DMS114 treated with DMSO at 0.1 percent for 48 hours (cell line): Measurements from ENCODE around the gene NUP37.
A peak's percentile ranks its signal among the peaks of the same experiment; 100 is the strongest.
"Not testable (repeated sequence)": the region's sequence is repeated elsewhere in the genome, so short reads cannot be mapped to it uniquely, and the experiment has no call there.

Source experiments
- DNase-seq: peaks from one replicate; lab custom pipeline; 2025; ENCODE audit not compliant: unreplicated experiment; lab: John Stamatoyannopoulos, UW

NUP37 gene

DNA sequence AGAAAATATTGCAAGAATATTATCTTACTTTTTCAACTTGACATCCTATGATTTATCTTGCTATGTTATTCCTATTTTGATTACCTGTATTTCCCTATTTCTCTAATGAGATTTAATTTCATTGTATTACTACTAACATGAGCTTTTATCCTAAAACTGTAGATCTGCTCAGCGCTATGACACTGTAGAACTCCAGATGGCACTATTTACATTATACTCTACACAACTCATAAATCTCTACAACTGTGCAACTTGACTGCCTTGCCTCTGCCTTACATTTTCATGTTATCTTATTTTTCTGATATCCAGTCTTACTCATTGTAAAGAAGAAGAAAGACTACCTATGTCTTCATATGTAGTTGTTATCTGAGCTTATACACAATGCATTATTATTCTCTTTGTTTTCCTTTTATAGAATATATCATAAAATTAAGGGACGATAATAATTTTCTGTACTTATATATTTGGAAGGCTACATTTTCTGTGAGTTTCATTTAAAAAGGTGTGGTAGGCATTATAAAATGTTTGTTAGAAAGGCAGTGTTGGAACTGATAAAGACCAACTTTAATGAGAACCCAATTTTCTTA is 24.1 kb downstream of the NUP37 start:
- DNase-seq: peak; percentile 44

DNA sequence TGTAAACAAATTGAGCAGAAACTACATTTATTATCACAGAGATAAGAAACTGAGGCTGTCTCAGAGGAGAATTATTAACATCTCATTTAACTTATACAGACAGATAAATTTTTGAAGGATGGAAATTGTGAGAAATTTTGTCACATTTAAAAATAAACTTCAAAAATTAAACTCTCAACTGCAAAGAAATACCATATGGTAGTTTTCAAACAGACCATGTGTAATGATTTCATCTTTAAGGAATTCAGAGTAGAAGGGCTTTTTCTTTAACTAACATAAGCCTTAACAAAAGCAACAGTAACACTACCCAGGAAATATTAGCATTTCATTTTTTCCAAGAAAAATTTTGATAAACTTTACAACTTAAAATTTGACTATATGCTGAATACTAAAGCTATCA is 26.6 kb downstream of the NUP37 start:
- DNase-seq: no peak

DNA sequence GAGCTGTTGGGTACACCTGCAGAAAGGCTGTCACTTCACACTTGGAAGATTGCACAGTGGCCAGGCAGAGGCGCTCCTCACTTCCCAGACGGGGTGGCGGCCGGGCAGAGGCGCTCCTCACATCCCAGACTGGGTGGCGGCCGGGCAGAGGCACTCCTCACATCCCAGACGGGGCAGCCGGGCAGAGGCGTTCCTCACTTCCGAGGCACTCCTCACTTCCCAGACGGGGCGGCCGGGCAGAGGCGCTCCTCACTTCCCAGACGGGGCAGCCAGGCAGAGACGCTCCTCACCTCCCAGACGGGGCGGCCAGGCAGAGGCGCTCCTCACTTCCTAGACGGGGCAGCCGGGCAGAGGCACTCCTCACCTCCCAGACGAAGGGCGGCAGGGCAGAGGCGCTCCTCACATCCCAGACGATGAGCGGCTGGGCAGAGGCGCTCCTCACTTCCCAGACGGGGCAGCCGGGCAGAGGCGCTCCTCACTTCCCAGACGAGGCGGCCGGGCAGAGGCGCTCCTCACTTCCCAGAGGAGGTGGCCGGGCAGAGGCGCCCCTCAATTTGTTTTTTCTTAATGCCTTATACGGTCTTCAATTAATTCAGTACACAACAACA is 30.6 kb downstream of the NUP37 start:
- DNase-seq: not testable (repeated sequence)

DNA sequence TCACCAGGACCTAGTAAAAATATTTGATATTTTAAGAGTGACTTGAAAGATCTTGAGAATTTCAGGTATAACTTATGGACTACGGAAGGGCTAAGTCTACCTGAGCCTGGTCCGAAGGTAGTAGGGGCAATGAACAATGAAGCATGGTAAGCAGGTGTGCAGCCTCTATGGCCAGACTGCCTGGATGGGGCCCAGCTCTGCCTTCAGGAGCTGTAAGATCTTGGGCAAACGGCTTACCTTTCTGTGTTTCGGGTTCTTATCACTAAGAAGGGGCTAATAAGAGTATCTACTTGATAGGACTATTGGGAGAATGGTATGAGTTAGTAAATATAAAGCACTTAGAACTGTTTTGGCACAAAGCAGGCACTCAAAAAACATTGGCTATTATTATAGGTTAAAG is 39.1 kb downstream of the NUP37 start:
- DNase-seq: no peak

DNA sequence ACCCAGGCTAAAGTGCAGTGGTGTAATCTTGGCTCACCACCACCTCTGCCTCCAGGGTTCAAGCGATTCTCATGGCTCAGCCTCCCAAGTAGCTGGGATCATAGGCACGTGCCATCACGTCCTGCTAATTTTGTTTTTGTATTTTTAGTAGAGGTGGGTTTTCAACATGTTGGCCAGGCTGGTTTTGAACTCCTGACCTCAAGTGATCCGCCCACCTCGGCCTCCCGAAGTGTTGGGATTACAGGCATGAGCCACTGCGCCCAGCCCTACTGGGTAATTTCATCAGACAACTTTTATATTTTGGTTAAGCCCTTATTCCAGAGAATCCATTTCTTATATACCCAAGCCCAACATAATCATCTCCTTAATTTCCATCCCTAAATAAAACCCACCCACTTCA is 47.8 kb downstream of the NUP37 start:
- DNase-seq: not testable (repeated sequence)

DNA sequence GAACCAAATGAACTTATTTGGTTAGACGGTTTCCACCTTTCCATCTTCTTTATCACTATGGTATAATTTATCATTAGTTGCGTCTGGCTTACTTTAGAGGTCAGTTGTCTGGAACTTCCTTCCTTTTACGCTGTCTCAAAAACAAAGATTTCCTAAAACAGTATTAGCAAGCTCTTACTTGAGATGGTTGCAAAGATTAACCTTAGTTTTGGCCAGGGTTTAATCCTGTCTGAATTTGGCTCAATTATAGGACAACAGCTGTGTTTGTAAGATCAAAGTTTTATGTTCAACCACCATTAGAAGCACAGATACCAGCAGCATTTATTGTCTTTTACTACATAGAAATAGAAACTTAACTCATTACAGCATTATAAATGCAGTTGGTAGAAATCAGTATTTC is 50.2 kb downstream of the NUP37 start:
- no peak for DNase-seq

DNA sequence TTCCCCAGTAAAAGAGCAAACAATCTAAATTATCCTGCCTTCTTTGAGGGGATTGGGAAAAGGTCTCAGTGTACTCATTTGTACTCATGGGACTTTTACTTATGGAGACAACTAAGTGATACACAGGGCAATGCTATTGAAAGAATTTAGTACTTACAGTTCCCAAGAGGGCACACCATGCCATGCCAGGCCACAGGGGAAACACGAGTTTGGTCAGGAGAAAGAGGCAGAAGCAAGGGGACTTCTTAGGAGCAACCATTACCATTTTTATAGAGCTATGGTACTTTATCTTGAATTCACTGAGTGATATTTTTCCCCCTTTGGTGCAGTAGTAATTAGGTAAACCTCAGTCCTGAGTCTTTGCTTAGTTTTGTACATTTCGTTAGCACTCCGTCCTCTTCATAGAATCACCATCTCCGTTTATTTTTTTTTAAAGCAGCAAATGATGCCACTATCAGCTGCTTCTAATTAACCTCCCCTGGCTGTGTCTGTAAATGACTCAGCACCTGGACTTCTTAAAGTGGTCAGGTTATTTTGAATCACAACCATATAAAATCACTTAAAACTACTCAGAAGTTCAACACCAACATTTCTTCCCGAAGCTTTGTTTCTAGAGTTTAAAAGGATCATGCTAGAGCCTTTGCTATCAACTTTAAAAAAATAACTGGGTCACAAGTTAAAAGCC is 52.2 kb downstream of the NUP37 start:
- no peak for DNase-seq

DNA sequence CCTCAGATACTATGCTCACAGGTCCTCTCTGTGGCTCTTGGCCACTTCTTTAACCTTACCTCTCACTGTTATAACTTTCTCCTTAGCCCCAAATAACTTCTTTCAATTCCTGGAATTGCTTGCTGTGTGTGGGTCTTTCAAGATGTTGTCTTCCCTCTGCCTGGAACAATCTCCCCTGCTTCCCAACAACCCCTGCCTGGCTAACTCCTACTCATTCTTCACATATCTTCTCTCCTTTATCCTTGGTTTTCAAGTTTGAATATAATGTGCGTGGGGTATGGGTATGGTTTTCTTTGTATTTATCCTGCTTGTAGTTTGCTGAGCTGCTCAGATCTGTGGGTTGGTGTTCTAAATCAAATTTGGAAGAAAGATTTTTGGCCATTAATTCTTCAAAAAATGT is 55.4 kb downstream of the NUP37 start:
- no peak for DNase-seq

DNA sequence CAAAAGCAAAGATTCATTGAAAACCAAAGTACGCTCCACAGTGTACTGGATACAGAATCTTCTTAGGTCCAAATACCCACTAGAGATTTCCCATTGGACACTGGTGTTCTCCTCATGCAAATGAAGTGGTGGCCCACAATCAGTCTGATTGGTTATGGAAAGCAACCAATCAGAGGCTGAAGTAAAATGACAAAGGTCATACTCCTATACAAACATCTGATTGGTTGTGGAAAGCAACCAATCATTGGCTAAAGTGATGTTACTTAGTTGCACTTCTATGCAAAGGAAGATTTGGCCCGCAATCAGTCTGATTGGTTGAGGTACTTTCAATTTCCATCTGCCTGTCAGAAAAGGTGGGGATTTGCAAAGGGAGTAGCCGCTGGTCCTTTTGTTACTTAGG is 56.8 kb downstream of the NUP37 start:
- no peak for DNase-seq

DNA sequence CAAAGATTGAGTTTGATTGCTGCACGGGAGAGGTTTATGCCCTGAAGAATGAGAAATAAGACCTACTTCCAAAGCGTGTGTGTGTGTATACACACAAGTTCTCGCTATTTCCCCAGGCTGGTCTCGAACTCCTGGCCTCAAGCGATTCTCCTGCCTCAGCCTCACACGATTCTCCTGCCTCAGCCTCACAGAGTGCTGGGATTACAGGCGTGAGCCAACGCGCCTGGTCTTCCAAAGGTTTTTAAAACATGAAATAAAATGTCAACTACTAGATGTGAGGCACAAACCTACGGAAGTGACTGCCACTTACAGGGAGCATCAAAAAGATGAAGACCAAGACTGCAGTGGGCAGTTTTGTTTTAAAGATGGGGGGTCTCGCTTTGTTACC is 57.5 kb downstream of the NUP37 start:
- no peak for DNase-seq

DNA sequence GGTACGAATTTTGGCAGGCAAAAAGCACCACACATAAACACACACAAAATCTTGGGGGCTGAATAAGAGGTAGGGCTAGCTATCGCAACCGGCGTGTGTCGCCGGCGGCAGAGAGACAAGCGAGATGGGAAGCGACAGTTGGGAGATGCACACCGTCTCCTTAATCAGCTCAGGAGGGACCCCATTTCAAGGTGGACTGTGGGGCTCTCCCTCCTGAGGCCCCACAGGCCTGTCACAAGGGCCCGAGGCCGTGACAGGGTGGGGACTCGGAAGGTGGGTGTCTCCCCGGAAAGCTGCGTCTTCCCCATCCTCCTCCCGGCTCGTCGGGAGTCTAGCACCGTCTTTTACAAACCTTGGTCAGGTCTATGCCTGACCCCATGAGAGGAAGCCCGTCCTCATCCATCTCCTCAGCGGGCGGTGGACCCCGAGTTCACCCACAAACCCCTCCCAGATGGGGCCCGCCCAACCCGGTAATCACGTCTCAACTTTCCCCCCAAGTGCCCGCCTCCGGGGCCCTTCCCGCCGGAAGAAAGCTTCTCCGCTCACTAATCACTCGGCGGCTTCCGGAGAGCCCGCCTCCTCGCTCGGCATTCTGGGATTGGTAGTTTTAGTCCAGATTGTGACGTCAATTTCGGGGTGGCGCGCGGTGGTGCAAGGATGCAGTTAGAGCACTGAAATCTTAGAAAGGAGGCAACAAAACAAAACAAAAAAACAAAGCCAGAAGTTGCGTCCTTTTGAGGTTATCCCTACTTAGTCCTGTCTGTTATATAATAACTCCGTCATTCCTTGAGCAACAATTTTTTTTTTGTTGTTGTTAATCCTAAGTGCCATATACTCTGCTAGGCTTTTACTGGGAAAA is 58.1 kb downstream of the NUP37 start, which contains the start of gene WASHC3:
Gene WASHC3, minus strand, starts transcription at position 432 of the 859 bp plus-strand sequence. Its CDS starts 29 bp downstream, at position 403.
- peak; percentile 91 for DNase-seq

DNA sequence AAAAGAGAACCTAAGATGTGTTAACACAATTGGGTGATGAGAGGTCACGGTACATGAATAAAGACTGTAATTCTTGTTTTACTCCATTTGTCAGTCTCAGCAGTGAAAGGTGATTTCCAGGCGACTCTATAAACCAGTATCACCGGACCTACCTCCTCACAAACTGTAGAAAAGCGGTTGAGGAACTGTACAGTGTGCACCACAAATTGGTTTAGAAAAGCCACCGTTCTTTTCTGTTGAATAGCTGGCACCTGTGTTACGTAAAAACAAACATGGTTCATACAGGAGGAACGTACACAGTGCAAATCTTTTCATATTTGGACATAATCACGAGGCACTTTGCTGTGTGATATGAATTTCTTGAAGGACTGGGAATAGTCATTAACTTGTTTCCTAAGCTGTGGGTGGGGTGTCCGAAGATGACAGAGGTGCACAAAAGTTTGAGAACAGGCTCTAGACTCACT is 58.8 kb downstream of the NUP37 start:
- no peak for DNase-seq

DNA sequence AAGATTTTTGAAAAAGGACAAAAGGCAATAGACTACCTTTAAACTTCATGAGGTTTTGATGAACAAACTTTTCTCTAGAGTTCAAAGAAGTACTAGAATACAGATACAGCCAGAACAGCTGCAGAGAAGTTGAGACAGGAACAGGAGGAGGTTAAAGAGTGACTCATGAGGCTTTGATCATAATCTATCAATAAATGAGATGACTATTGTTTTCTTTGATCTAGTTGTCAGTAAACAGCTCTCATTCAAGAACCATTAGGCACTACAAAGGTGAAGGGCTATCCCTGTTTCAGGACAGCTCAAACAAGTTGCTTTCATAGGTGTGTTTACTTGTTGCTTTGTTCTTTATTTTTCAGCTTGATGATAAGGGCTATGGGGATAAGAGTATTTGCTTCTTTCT is 60.6 kb downstream of the NUP37 start:
- no peak for DNase-seq

DNA sequence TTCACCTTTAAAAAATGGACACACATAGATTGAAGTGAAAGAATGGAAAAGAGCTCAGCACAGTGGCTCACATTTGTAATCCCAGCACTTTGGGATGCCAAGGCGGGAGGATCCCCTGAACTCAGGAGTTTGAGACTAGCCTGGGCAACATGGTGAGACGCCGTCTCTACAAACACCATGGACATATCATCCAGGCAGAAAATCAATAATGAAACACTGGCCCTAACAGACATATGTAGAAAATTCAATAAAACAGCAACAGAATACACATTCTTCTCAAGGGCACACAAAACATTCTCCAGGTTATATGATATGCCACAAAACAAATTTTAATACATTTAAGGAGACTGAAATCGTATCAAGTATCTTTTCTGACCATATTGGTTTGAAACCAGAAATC is 65.6 kb downstream of the NUP37 start:
- no peak for DNase-seq

DNA sequence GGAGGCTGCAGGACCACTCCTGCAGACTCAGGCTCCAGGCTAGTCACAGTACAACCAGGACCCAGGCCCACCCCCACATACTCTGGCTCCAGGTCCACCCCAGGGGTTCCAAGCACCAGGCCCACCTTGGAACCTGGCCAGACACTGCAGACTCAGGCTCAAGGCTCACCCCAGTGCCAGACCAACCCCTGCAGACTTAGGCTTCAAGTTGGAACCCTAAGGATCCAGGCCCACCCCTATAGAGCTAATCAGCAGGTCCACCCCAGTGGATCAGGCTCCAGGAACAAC is 66.9 kb downstream of the NUP37 start:
- no peak for DNase-seq

DNA sequence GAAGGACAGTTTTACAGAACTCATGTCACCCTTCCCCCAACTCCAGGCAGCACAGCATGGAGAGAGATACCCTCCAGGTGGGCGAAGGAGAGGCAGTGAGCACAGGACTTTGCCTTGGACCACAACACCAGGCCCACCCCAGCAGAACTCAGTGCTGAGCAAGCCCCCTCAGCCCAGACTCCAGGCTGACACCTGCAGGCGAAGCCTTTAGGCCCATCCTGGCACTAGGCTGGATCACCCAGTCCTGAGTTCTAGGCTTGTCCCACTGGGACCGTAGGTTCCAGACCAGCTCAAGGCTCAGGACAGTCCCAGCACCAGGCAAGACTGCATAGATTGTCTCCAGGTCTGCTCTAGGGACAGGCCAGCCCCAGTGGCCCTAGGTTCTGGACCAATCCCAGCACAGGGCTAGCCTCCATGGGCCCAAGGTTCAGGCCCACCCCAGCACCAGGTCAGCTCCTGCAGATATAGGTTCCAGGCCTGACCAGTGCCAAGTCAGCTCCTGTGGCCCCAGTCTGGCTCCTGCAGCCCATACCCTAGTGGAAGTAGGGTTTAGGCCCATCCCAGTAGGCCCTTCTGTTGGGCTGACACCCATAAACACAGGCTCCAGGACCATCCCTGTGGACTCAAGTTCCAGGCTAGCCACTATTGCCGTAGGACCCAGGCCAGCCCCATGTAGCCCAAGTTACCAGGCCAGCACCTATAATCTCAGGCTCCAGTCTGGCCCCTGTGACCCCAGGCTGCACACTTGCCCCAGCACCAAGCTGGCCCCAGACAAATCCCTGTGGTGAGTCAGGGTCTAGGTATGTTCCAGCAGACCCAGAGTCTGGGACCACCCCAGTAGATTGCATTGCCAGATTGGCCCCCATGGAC is 67.5 kb downstream of the NUP37 start:
- DNase-seq: no peak

DNA sequence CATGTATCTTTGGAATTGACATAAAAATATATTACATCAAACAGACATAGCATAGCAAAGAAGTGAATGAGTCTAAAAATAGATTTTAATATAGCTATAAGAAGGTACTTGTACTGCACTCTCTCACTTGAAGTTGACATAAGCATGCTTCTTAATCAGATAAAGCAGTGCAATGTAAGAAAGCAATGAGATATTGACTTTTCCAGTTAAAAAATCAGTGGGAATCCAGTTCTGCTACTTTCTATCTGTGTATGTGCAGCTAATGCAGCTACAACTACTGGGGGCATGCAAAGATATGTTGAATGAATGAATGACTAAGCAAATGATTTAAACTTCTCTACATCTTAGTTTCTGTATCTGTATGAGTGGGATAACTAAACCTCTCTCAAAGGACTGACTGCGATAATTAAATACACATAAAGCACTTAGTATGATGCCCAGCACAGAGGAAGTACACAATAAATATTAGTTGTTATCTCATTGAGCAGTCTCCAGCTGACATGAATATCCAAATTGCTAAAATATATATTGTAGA is 68.4 kb downstream of the NUP37 start:
- DNase-seq: no peak

DNA sequence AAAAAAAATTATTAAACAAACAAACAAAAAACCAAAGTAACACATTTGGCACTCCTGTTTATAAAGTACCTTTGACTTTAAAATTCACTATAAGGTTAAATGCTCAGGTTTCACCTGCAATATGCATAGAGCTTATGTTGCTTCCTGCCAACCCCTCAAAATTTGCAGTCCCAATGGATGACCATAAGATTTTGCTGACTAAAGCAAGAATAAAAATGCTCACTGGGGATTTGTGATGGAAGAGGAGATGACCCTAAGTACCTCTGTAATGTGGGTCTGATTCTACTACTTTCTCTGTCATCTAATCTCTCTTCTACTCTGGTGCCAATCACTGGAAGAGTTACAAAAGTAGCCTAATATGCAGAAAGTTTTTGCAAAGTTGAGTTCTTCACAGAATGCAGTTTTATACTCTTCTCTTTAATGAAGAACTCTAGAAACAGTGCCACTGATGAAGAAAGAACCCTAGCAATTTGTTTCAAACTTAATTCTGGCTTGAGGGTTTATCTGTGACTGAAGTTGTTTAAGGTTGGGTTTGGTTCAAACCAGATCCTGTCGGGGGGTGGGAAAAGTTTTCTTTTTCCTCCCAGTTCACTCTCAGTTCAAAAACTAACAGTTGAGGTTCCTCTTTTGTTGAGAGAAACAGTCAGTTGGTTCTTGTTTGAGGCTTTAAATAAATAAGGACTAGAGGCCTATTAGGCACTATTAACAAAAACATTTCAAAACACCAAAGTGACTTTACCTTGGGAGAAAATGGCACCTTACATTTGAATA is 69.1 kb downstream of the NUP37 start:
- no peak for DNase-seq

DNA sequence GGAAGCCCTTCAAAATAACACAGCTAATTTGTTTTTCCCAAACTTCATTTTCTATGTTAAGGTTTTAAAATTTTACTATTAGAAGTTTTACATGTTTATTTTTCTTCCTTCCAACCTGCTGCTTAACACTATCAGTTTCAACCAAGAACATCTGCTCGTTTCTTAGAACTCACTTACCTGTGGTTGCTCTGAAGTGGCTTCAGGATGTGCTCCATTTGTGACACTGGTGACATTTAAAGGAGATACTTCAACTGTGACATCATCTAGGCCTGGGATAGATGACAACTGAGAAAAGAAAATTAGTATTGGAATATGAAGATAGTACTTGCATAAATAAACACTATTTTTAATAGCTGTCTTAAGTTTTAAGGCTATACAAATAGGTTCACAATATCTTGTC is 76.0 kb downstream of the NUP37 start:
- no peak for DNase-seq
